ENCODE measurements around the gene GLDN. TPM values are rescaled to one million over a fixed set of nuclear protein-coding genes. Genes with fewer than 3 reads are reported as not detected.

Gene GLDN
- total and polyA plus RNA-seq, 11 donors: 1.1 to 15.3 (median 10.3) TPM

GRCh38 chr15:51321316-51321715 lies 20.1 kb upstream of the GLDN start:
- TF ChIP-seq, protein P1, sequence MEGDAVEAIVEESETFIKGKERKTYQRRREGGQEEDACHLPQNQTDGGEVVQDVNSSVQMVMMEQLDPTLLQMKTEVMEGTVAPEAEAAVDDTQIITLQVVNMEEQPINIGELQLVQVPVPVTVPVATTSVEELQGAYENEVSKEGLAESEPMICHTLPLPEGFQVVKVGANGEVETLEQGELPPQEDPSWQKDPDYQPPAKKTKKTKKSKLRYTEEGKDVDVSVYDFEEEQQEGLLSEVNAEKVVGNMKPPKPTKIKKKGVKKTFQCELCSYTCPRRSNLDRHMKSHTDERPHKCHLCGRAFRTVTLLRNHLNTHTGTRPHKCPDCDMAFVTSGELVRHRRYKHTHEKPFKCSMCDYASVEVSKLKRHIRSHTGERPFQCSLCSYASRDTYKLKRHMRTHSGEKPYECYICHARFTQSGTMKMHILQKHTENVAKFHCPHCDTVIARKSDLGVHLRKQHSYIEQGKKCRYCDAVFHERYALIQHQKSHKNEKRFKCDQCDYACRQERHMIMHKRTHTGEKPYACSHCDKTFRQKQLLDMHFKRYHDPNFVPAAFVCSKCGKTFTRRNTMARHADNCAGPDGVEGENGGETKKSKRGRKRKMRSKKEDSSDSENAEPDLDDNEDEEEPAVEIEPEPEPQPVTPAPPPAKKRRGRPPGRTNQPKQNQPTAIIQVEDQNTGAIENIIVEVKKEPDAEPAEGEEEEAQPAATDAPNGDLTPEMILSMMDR (IDR thresholded peaks at IDR 0.05): no peak
- TF ChIP-seq POLR2A (IDR thresholded peaks at IDR 0.05): no peak
- Histone ChIP-seq H3K9me3 (no peaks in the 10 kb centered on the region), H3K36me3 (no peaks in the 10 kb centered on the region), H3K27ac (no peak overlapping the region), H3K4me3 (no peak overlapping the region), H3K4me1 (peaks cover 0 to 38% (median 8%) of the 10 kb centered on the region in 12 donors), H3K27me3 (no peaks in the 10 kb centered on the region)
- no peak for DNase-seq
- 64 to 95% (median 83%) methylated on average over 4 of the region's 4 CpGs for WGBS, 4 donors
- no peak for ATAC-seq
- intact Hi-C loops (cut with DNase I): loop anchor here in 1 of 10 donors (5.0 kb wide), 1 partner anchor 51 kb away; no protein-coding TSS in a partner anchor

DNA sequence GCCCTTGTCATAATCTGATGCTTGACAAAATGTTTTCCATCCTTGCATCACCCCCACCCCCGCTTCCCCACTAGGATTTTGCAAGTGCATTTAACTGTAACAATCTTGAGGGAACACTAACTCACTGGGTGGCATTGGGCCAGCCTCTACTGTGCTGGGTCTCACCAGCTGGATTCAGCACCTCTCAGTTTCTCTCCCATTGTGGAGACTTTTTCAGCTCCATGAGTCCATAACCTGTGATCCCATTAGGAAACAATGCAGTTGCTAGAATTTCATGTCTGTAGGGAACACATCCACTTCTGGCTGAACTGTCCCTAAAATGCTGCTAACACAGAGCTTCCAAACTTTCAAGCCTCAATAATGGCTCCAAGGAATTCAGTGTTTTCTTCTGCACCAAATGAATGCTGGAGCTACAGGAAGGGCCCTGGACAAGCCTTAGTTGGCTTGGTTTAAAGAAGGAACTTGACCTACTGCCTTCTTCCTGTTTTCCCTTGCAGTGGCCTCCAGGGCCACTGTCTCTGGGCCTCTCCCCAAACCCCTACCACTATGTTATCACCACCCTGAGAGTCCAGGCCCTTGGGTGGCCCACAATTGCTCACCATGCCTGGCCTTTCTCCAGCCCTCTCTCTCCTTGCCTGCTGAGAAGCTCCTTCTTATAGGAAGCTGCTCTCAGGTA lies 18.7 kb upstream of the GLDN start:
- peak; percentile 52 to 83 (median 70) for ATAC-seq
- Histone ChIP-seq H3K27me3 (no peaks in the 10 kb centered on the region), H3K4me3 (no peak overlapping the region), H3K9me3 (no peaks in the 10 kb centered on the region), H3K4me1 (peaks cover 0 to 38% (median 8%) of the 10 kb centered on the region in 12 donors), H3K36me3 (no peaks in the 10 kb centered on the region), H3K27ac (peak overlapping the region in 9 of 12 donors; percentile 8 to 69 (median 42))
- TF ChIP-seq, protein P1 (IDR thresholded peaks at IDR 0.05): no peak
- TF ChIP-seq POLR2A (IDR thresholded peaks at IDR 0.05): no peak
- peak in 4 of 5 donors; percentile 46 to 71 (median 61) for DNase-seq
- intact Hi-C loops (cut with DNase I): loop anchor here in 1 of 10 donors (5.0 kb wide), 1 partner anchor 50 kb away; no protein-coding TSS in a partner anchor
- 72 to 89% (median 86%) methylated on average over 1 of the region's 1 CpG for WGBS, 4 donors

DNA sequence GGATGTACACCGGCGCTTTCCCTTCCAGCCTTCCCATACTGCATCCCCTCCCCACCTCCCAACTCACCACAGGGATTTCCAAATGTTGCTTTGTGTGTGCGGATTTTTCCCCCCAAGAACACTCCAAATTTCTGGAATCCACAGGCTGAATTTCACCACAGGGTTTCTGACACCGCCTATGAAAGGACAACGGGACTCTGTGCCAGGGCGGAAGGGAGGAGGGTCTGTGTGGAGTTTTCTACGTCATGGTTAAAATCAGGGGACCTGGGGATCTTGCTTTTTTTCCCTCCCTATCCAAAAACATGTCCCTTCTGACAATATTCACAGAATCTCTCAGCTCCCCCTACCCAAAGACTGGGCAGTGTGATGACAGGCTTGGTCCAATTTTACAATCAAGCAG lies 17.7 kb upstream of the GLDN start:
- intact Hi-C loops (cut with DNase I): loop anchor here in 1 of 10 donors (5.0 kb wide), 1 partner anchor 49 kb away; no protein-coding TSS in a partner anchor
- peaks cover 0 to 38% (median 8%) of the 10 kb centered on the region in 12 donors for H3K4me1 ChIP-seq
- H3K9me3 ChIP-seq: no peaks in the 10 kb centered on the region
- no peak for ATAC-seq
- no peak for TF ChIP-seq POLR2A (IDR thresholded peaks at IDR 0.05)
- TF ChIP-seq, protein P1 (IDR thresholded peaks at IDR 0.05): no peak
- H3K36me3 ChIP-seq: no peaks in the 10 kb centered on the region
- DNase-seq: no peak
- no peak overlapping the region for H3K4me3 ChIP-seq
- H3K27ac ChIP-seq: peak overlapping the region in 3 of 12 donors; percentile 42 to 67 (median 52)
- no peaks in the 10 kb centered on the region for H3K27me3 ChIP-seq
- WGBS, 4 donors: 81 to 90% (median 86%) methylated on average over 7 of the region's 7 CpGs

- DNase-seq (no peak), ATAC-seq (no peak)
- no peak overlapping the region for H3K4me3 ChIP-seq
- H3K36me3 ChIP-seq: no peaks in the 10 kb centered on the region
- intact Hi-C loops (cut with DNase I): no loop called here
- H3K9me3 ChIP-seq: no peaks in the 10 kb centered on the region
- TF ChIP-seq POLR2A (IDR thresholded peaks at IDR 0.05): no peak
- TF ChIP-seq, protein P1 (IDR thresholded peaks at IDR 0.05): no peak
- peaks cover 0 to 27% (median 8%) of the 10 kb centered on the region in 12 donors for H3K4me1 ChIP-seq
- 89 to 98% (median 97%) methylated on average over 3 of the region's 3 CpGs for WGBS, 4 donors
- H3K27ac ChIP-seq: no peak overlapping the region
- no peaks in the 10 kb centered on the region for H3K27me3 ChIP-seq
Observed at GRCh38 chr15:51325167-51325566, 16.3 kb upstream of the GLDN start.
